Measurements from ENCODE around the gene OTOF. TPM values are rescaled to one million over a fixed set of nuclear protein-coding genes. Genes with fewer than 3 reads are reported as not detected.

OTOF gene
- total and polyA plus RNA-seq, 5 donors from 2014 or later = 0.43 to 2.3 (median 0.51) TPM

GRCh38 chr2:26455037-26455669 is 22.8 kb downstream of the OTOF start:
- H3K27ac Mint-ChIP-seq = no peak overlapping the region
- ATAC-seq (ENCODE audit: low read depth in 2 of 2) = no peak
- DNase-seq = no peak

GRCh38 chr2:26454561-26455001 is 23.3 kb downstream of the OTOF start:
- ATAC-seq (ENCODE audit: low read depth in 2 of 2) (no peak), DNase-seq (no peak)

More at GRCh38 chr2:26455037-26455669, 22.8 kb downstream of the OTOF start:
- no peaks in the 10 kb centered on the region for H3K4me1 ChIP-seq (ENCODE audit: control insufficient read depth, insufficient read depth, low read length, poor library complexity, severe bottlenecking)
- no peak overlapping the region for H3K27ac ChIP-seq (ENCODE audit: insufficient read depth, low read length, poor library complexity, severe bottlenecking)
- H3K9me3 ChIP-seq (ENCODE audit: control insufficient read depth in 2 of 2, low read length in 2 of 2) = no peaks in the 10 kb centered on the region
- H3K27me3 ChIP-seq (ENCODE audit: control insufficient read depth, insufficient read depth, low read length) = peaks cover 2% of the 10 kb centered on the region
- no peak overlapping the region for H3K4me3 ChIP-seq (ENCODE audit: low read depth, low read length)
- peaks cover 11% of the 10 kb centered on the region for H3K27me3 Mint-ChIP-seq
- peaks cover 0 to 5% (median 0%) of the 10 kb centered on the region in 4 donors for H3K4me1 Mint-ChIP-seq
- H3K9me3 Mint-ChIP-seq = peaks cover 0 to 3% (median 0%) of the 10 kb centered on the region in 7 donors
- H3K4me3 Mint-ChIP-seq = no peak overlapping the region
- no peaks in the 10 kb centered on the region for H3K36me3 ChIP-seq (ENCODE audit: control insufficient read depth, insufficient read depth, low read length)
- no peaks in the 10 kb centered on the region for H3K36me3 Mint-ChIP-seq

DNA sequence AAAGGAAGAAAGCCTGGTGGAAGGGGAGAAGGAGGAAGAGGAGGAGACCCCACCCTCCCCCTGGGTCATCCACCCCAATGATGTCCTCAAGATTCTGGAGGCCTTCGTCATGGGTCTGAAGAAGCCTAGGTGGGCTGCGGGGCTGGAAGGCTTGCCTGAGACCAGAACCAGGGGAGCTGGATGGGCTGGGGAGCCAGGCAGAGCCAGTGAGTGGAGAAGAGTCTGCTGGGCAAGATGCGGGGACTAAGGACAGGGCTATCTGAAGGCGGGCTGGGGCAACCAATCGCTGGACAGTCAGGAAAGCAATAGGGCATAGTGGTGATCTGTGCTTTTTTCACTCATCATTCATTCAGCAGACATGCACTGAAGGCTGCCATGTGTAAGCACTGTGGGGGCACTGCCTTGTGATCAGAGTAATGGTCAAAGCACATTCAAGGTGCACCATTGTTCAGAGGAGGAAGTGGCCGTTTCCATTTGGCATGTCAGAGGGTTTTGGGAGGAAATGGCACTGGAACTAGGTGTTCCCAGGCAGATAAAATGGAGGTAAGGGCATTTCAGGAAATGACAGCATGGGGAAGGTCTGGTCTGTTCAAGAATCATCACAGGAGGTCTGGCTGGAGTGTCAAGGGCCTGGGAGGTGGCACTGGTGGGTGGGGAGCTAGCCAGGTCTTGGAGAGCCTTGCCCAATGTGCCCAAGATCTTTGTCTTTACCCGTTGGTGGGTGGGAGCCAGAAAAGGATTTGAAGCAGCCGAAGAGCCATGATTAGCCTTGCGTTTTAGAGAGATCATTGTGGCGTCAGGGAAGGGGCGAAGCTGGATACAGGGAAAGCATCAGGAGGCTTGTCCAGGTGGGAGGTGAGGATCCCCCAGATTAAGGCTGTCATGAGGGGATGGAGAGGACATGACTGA is 24.2 kb downstream of the OTOF start:
- peaks cover 2% of the 10 kb centered on the region for H3K27me3 ChIP-seq (ENCODE audit: control insufficient read depth, insufficient read depth, low read length)
- DNase-seq = no peak
- H3K27me3 Mint-ChIP-seq = peaks cover 13% of the 10 kb centered on the region
- peaks cover 0 to 3% (median 0%) of the 10 kb centered on the region in 7 donors for H3K9me3 Mint-ChIP-seq
- H3K9me3 ChIP-seq (ENCODE audit: control insufficient read depth in 2 of 2, low read length in 2 of 2) = no peaks in the 10 kb centered on the region
- H3K4me3 Mint-ChIP-seq = no peak overlapping the region
- no peak overlapping the region for H3K4me3 ChIP-seq (ENCODE audit: low read depth, low read length)
- ATAC-seq (ENCODE audit: low read depth in 2 of 2) = no peak
- H3K4me1 ChIP-seq (ENCODE audit: control insufficient read depth, insufficient read depth, low read length, poor library complexity, severe bottlenecking) = no peaks in the 10 kb centered on the region
- H3K36me3 ChIP-seq (ENCODE audit: control insufficient read depth, insufficient read depth, low read length) = no peaks in the 10 kb centered on the region
- no peak overlapping the region for H3K27ac Mint-ChIP-seq
- H3K36me3 Mint-ChIP-seq = no peaks in the 10 kb centered on the region
- H3K27ac ChIP-seq (ENCODE audit: insufficient read depth, low read length, poor library complexity, severe bottlenecking) = no peak overlapping the region
- peaks cover 0 to 5% (median 0%) of the 10 kb centered on the region in 4 donors for H3K4me1 Mint-ChIP-seq

More at GRCh38 chr2:26454561-26455001, 23.3 kb downstream of the OTOF start:
- Mint-ChIP-seq H3K27me3 (peaks cover 13% of the 10 kb centered on the region), H3K27ac (no peak overlapping the region), H3K36me3 (no peaks in the 10 kb centered on the region), H3K9me3 (peaks cover 0 to 3% (median 0%) of the 10 kb centered on the region in 7 donors), H3K4me1 (peaks cover 0 to 5% (median 0%) of the 10 kb centered on the region in 4 donors), H3K4me3 (no peak overlapping the region)
- no peak overlapping the region for H3K4me3 ChIP-seq (ENCODE audit: low read depth, low read length)
- H3K27me3 ChIP-seq (ENCODE audit: control insufficient read depth, insufficient read depth, low read length) = peaks cover 2% of the 10 kb centered on the region
- H3K4me1 ChIP-seq (ENCODE audit: control insufficient read depth, insufficient read depth, low read length, poor library complexity, severe bottlenecking) = no peaks in the 10 kb centered on the region
- no peaks in the 10 kb centered on the region for H3K9me3 ChIP-seq (ENCODE audit: control insufficient read depth in 2 of 2, low read length in 2 of 2)
- no peaks in the 10 kb centered on the region for H3K36me3 ChIP-seq (ENCODE audit: control insufficient read depth, insufficient read depth, low read length)
- no peak overlapping the region for H3K27ac ChIP-seq (ENCODE audit: insufficient read depth, low read length, poor library complexity, severe bottlenecking)

DNA sequence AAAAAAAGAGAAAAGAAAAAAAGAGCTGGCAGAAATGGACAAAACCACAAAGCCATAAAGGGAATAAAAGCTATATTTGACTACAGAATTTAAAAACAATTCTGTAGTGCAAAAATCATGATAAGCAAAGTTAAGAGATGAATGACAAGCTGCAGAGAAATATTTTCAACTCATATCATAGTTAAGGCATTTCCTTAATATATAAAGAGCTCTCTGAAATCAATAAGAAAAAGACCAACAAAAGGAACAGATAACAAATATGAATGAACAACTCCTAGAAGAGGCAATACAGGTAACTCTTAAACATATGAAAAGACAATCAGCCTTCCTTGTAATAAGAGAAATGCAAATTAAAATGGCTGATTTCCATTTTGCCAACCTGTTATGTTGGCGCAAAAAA is 26.2 kb downstream of the OTOF start:
- H3K36me3 Mint-ChIP-seq = no peaks in the 10 kb centered on the region
- no peak overlapping the region for H3K27ac ChIP-seq (ENCODE audit: insufficient read depth, low read length, poor library complexity, severe bottlenecking)
- H3K27me3 Mint-ChIP-seq = peaks cover 19% of the 10 kb centered on the region
- H3K4me3 ChIP-seq (ENCODE audit: low read depth, low read length) = no peak overlapping the region
- peaks cover 0 to 3% (median 0%) of the 10 kb centered on the region in 7 donors for H3K9me3 Mint-ChIP-seq
- no peak for DNase-seq
- H3K4me1 ChIP-seq (ENCODE audit: control insufficient read depth, insufficient read depth, low read length, poor library complexity, severe bottlenecking) = no peaks in the 10 kb centered on the region
- H3K4me3 Mint-ChIP-seq = no peak overlapping the region
- no peaks in the 10 kb centered on the region for H3K36me3 ChIP-seq (ENCODE audit: control insufficient read depth, insufficient read depth, low read length)
- no peak overlapping the region for H3K27ac Mint-ChIP-seq
- no peaks in the 10 kb centered on the region for H3K9me3 ChIP-seq (ENCODE audit: control insufficient read depth in 2 of 2, low read length in 2 of 2)
- H3K27me3 ChIP-seq (ENCODE audit: control insufficient read depth, insufficient read depth, low read length) = peaks cover 2% of the 10 kb centered on the region
- H3K4me1 Mint-ChIP-seq = peaks cover 0 to 5% (median 0%) of the 10 kb centered on the region in 4 donors
- no peak for ATAC-seq (ENCODE audit: low read depth in 2 of 2)

DNA sequence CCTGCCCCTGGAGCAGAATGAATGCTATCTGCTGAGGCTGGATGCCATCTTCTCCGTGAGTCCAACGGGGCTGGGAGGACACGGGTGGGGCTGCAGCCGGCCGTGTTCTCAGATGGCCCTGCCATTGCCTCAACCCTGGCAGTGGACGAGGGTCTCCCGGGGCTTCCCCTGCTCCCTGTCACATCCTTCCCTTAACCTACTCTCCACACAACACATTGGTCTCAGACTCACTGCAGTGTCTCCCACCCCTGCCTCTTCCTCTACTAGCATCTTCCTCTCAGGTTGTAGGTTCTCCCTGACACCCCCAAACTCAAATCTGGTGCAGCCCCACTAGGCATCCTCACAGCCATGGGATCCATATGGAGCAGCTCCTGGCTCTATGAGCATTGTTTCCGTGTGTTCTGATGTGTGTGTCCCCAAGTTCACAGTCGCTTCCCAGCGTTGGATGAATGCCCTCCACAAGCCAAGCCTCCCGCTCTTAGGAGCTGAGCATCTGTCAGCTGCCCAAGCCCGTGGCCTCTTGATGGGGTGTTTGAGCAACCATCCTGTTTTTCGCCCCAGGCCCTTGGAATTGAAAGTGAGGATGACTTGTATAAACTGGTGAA is 27.8 kb downstream of the OTOF start:
- ATAC-seq (ENCODE audit: low read depth in 2 of 2) = no peak
- H3K27me3 ChIP-seq (ENCODE audit: control insufficient read depth, insufficient read depth, low read length) = peaks cover 2% of the 10 kb centered on the region
- H3K9me3 ChIP-seq (ENCODE audit: control insufficient read depth in 2 of 2, low read length in 2 of 2) = no peaks in the 10 kb centered on the region
- no peaks in the 10 kb centered on the region for H3K36me3 Mint-ChIP-seq
- H3K9me3 Mint-ChIP-seq = peaks cover 0 to 4% (median 0%) of the 10 kb centered on the region in 7 donors
- no peak for DNase-seq
- H3K4me1 ChIP-seq (ENCODE audit: control insufficient read depth, insufficient read depth, low read length, poor library complexity, severe bottlenecking) = no peaks in the 10 kb centered on the region
- no peak overlapping the region for H3K27ac ChIP-seq (ENCODE audit: insufficient read depth, low read length, poor library complexity, severe bottlenecking)
- H3K27me3 Mint-ChIP-seq = peaks cover 19% of the 10 kb centered on the region
- peaks cover 0 to 5% (median 0%) of the 10 kb centered on the region in 4 donors for H3K4me1 Mint-ChIP-seq
- no peak overlapping the region for H3K4me3 Mint-ChIP-seq
- H3K4me3 ChIP-seq (ENCODE audit: low read depth, low read length) = no peak overlapping the region
- H3K36me3 ChIP-seq (ENCODE audit: control insufficient read depth, insufficient read depth, low read length) = no peaks in the 10 kb centered on the region
- no peak overlapping the region for H3K27ac Mint-ChIP-seq

GRCh38 chr2:26449278-26450030 is 28.5 kb downstream of the OTOF start:
- Mint-ChIP-seq H3K27me3 (peaks cover 19% of the 10 kb centered on the region), H3K4me1 (peaks cover 0 to 5% (median 0%) of the 10 kb centered on the region in 4 donors), H3K36me3 (no peaks in the 10 kb centered on the region), H3K9me3 (peaks cover 0 to 4% (median 0%) of the 10 kb centered on the region in 7 donors), H3K4me3 (no peak overlapping the region), H3K27ac (no peak overlapping the region)
- Histone ChIP-seq H3K27ac (ENCODE audit: insufficient read depth, low read length, poor library complexity, severe bottlenecking) (no peak overlapping the region), H3K9me3 (ENCODE audit: control insufficient read depth in 2 of 2, low read length in 2 of 2) (no peaks in the 10 kb centered on the region), H3K4me1 (ENCODE audit: control insufficient read depth, insufficient read depth, low read length, poor library complexity, severe bottlenecking) (no peaks in the 10 kb centered on the region), H3K4me3 (ENCODE audit: low read depth, low read length) (no peak overlapping the region), H3K36me3 (ENCODE audit: control insufficient read depth, insufficient read depth, low read length) (no peaks in the 10 kb centered on the region), H3K27me3 (ENCODE audit: control insufficient read depth, insufficient read depth, low read length) (peaks cover 2% of the 10 kb centered on the region)
- no peak for ATAC-seq (ENCODE audit: low read depth in 2 of 2)
- DNase-seq = no peak

DNA sequence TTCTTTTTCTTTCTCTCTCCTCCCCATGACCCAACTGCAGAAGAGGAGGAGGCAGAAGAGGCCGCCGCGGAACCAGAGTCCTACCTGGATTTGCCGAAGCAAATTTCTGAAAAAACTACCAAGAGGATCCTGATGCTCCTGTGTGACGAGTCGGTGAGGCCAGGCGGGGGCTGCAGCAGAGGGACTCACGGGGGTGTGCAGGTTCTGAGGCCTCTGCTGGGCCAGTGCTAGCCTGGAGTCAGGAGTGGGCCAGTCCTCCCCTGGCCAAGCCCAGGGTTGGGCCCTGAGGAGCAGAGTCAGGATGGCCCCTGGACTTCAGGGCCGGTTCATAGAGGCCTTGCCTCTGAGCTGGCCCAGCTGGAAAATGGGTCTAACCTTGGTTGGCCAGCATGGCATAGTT is 29.3 kb downstream of the OTOF start:
- no peak for DNase-seq
- Mint-ChIP-seq H3K4me3 (no peak overlapping the region), H3K9me3 (peaks cover 0 to 2% (median 0%) of the 10 kb centered on the region in 7 donors), H3K4me1 (peaks cover 0 to 5% (median 0%) of the 10 kb centered on the region in 4 donors), H3K36me3 (no peaks in the 10 kb centered on the region), H3K27me3 (peaks cover 24% of the 10 kb centered on the region), H3K27ac (no peak overlapping the region)
- no peak for ATAC-seq (ENCODE audit: low read depth in 2 of 2)
- Histone ChIP-seq H3K36me3 (ENCODE audit: control insufficient read depth, insufficient read depth, low read length) (no peaks in the 10 kb centered on the region), H3K4me3 (ENCODE audit: low read depth, low read length) (no peak overlapping the region), H3K27me3 (ENCODE audit: control insufficient read depth, insufficient read depth, low read length) (peaks cover 2% of the 10 kb centered on the region), H3K4me1 (ENCODE audit: control insufficient read depth, insufficient read depth, low read length, poor library complexity, severe bottlenecking) (no peaks in the 10 kb centered on the region), H3K9me3 (ENCODE audit: control insufficient read depth in 2 of 2, low read length in 2 of 2) (no peaks in the 10 kb centered on the region), H3K27ac (ENCODE audit: insufficient read depth, low read length, poor library complexity, severe bottlenecking) (no peak overlapping the region)
